ENCODE results near the gene C3orf70.

C3orf70 gene

GRCh38 chr3:185030399-185030798, 122.5 kb downstream of the C3orf70 start:
- Mint-ChIP-seq H3K4me3 (no peak overlapping the region), H3K27ac (no peak overlapping the region), H3K9me3 (peaks cover 22% of the 10 kb centered on the region), H3K36me3 (ENCODE audit: low read depth) (peaks cover 66% of the 10 kb centered on the region), H3K27me3 (no peaks in the 10 kb centered on the region), H3K4me1 (no peaks in the 10 kb centered on the region)
- DNase-seq (no peak), ATAC-seq (no peak)

GRCh38 chr3:185029086-185029485, 123.8 kb downstream of the C3orf70 start:
- H3K27ac Mint-ChIP-seq = no peak overlapping the region
- no peaks in the 10 kb centered on the region for H3K4me1 Mint-ChIP-seq
- no peaks in the 10 kb centered on the region for H3K27me3 Mint-ChIP-seq
- ATAC-seq (no peak), DNase-seq (no peak)
- H3K36me3 Mint-ChIP-seq (ENCODE audit: low read depth) = peaks cover 64% of the 10 kb centered on the region
- H3K9me3 Mint-ChIP-seq = peaks cover 10% of the 10 kb centered on the region
- no peak overlapping the region for H3K4me3 Mint-ChIP-seq

- ATAC-seq (no peak), DNase-seq (no peak)
- Mint-ChIP-seq H3K4me1 (no peaks in the 10 kb centered on the region), H3K27me3 (no peaks in the 10 kb centered on the region), H3K36me3 (ENCODE audit: low read depth) (peaks cover 58% of the 10 kb centered on the region), H3K27ac (no peak overlapping the region), H3K4me3 (no peak overlapping the region), H3K9me3 (peaks cover 7% of the 10 kb centered on the region)
These were observed 124.7 kb downstream of the C3orf70 start for GRCh38 chr3:185028121-185028520.
